SK-N-SH treated with all-trans-retinoic acid at 6 μM for 48 hours (cell line): ENCODE results near the gene SLC22A1.

Experiments
- ATAC-seq: fragments of 200-7000 bp; cut with Tn5 transposase; 3 replicates; pipeline ENCODE4 v1.9.1; 2020; ENCODE audit warnings: mild to moderate bottlenecking, moderate library complexity
- ARNTL ChIP-seq: fragments of 450-650 bp; formaldehyde crosslinking; IDR thresholded peaks from 2 replicates; pipeline ENCODE4 v1.5.0; 2020; ENCODE audit warnings: low read depth, mild to moderate bottlenecking, moderate library complexity, borderline replicate concordance
- CSDC2 ChIP-seq: fragments of 250-450 bp; sonication (Bioruptor Pico); IDR thresholded peaks from 2 replicates; pipeline ENCODE4 v1.5.0; 2020; ENCODE audit warnings: mild to moderate bottlenecking, moderate library complexity
- ESRRG ChIP-seq: fragments of 250-450 bp; sonication (Bioruptor Pico); IDR thresholded peaks from 2 replicates; pipeline ENCODE4 v1.6.1; 2021; ENCODE audit warnings: mild to moderate bottlenecking
- GLIS3 ChIP-seq: fragments of 250-450 bp; sonication (Bioruptor Pico); IDR thresholded peaks from 2 replicates; pipeline ENCODE4 v1.5.0; 2020; ENCODE audit warnings: mild to moderate bottlenecking, moderate library complexity
- ISL1 ChIP-seq: fragments of 250-450 bp; sonication (Bioruptor Pico); IDR thresholded peaks from 2 replicates; pipeline ENCODE4 v2.1.2; 2022; ENCODE audit warnings: mild to moderate bottlenecking, moderate library complexity
- OSR1 ChIP-seq: fragments of 250-450 bp; sonication (Bioruptor Pico); IDR thresholded peaks from 2 replicates; pipeline ENCODE4 v1.8.0; 2022; ENCODE audit warnings: moderate library complexity, mild to moderate bottlenecking, inconsistent platforms
- PPARA ChIP-seq: fragments of 250-450 bp; sonication (Bioruptor Pico); IDR thresholded peaks from 2 replicates; pipeline ENCODE4 v1.5.0; 2020; ENCODE audit warnings: mild to moderate bottlenecking, borderline replicate concordance
- RARB ChIP-seq: fragments of 250-450 bp; sonication (Bioruptor Pico); IDR thresholded peaks from 2 replicates; pipeline ENCODE4 v1.8.0; 2021; ENCODE audit warnings: mild to moderate bottlenecking, moderate library complexity
- TCF4 ChIP-seq: fragments of 250-450 bp; sonication (Bioruptor Pico); IDR thresholded peaks from 2 replicates; pipeline ENCODE4 v1.8.0; 2021; ENCODE audit warnings: mild to moderate bottlenecking, moderate library complexity, borderline replicate concordance
- TOX ChIP-seq: fragments of 250-450 bp; sonication (Bioruptor Pico); IDR thresholded peaks from 2 replicates; pipeline ENCODE4 v1.8.0; 2021; ENCODE audit warnings: mild to moderate bottlenecking, moderate library complexity, borderline replicate concordance
- ZC3H10 ChIP-seq: fragments of 250-450 bp; sonication (Bioruptor Pico); IDR thresholded peaks from 2 replicates; pipeline ENCODE4 v1.5.1; 2021; ENCODE audit warnings: mild to moderate bottlenecking, moderate library complexity
- ZFP3 ChIP-seq: fragments of 250-450 bp; sonication (Bioruptor Pico); IDR thresholded peaks from 2 replicates; pipeline ENCODE4 v1.5.0; 2020; ENCODE audit warnings: mild to moderate bottlenecking, moderate library complexity
- ZNF565 ChIP-seq: fragments of 450-650 bp; formaldehyde crosslinking; conservative IDR thresholded peaks from 2 replicates; pipeline ENCODE4 v1.5.0; 2020; ENCODE audit warnings: low read depth, mild to moderate bottlenecking, moderate library complexity
- ZNF70 ChIP-seq: fragments of 450-650 bp; formaldehyde crosslinking; IDR thresholded peaks from 2 replicates; pipeline ENCODE4 v1.5.0; 2020; ENCODE audit warnings: mild to moderate bottlenecking, moderate library complexity
- ZNF8 ChIP-seq: fragments of 450-650 bp; formaldehyde crosslinking; IDR thresholded peaks from 2 replicates; pipeline ENCODE4 v1.5.0; 2020; ENCODE audit warnings: mild to moderate bottlenecking, moderate library complexity
- TF ChIP-seq, protein P1 (sequence below): fragments of 250-450 bp; sonication (Bioruptor Pico); IDR thresholded peaks from 2 replicates; pipeline ENCODE4 v1.5.1; 2020; ENCODE audit warnings: low read depth, mild to moderate bottlenecking, moderate library complexity
- TF ChIP-seq, protein P2 (sequence below): fragments of 250-450 bp; sonication (Bioruptor Pico); IDR thresholded peaks from 2 replicates; pipeline ENCODE4 v1.5.0; 2020; ENCODE audit warnings: mild to moderate bottlenecking, moderate library complexity
- TF ChIP-seq, protein P3 (sequence below): fragments of 250-450 bp; sonication (Bioruptor Pico); IDR thresholded peaks from 2 replicates; pipeline ENCODE4 v1.8.0; 2021; ENCODE audit warnings: low read depth, mild to moderate bottlenecking, moderate library complexity, borderline replicate concordance
- TF ChIP-seq, protein P4 (sequence below): fragments of 250-450 bp; sonication (Bioruptor Pico); IDR thresholded peaks from 2 replicates; pipeline ENCODE4 v1.8.0; 2020; ENCODE audit warnings: mild to moderate bottlenecking, moderate library complexity, borderline replicate concordance
- TF ChIP-seq, protein P5 (sequence below): fragments of 250-450 bp; sonication (Bioruptor Pico); IDR thresholded peaks from 2 replicates; pipeline ENCODE4 v1.5.1; 2021; ENCODE audit warnings: mild to moderate bottlenecking, moderate library complexity

SLC22A1 gene

DNA sequence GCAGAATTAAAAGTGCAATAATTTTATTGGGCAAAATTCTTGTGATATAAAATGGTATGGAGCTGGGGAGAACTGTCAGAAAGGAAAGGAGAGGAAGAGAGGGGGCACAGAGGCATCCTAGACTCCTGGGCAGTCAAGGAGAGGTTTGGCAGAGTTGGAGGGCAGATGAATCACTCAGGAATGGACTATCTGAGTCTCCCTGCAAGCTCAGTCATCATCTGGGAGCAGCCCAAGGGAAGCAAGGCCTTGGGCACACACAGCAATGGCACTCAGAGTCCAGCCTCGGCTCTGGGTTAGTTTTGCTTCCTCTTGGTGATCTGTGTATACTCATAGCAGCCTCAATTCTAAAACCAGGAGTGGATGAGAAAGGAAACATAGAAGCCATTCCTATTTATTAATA is 67.2 kb downstream of the SLC22A1 start:
- no peak for ATAC-seq
- TF ChIP-seq GLIS3 (CRISPR knock-in tag): no peak
- TF ChIP-seq, protein P1, sequence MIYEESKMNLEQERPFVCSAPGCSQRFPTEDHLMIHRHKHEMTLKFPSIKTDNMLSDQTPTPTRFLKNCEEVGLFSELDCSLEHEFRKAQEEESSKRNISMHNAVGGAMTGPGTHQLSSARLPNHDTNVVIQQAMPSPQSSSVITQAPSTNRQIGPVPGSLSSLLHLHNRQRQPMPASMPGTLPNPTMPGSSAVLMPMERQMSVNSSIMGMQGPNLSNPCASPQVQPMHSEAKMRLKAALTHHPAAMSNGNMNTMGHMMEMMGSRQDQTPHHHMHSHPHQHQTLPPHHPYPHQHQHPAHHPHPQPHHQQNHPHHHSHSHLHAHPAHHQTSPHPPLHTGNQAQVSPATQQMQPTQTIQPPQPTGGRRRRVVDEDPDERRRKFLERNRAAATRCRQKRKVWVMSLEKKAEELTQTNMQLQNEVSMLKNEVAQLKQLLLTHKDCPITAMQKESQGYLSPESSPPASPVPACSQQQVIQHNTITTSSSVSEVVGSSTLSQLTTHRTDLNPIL (CRISPR knock-in tag): no peak
- TF ChIP-seq, protein P2, sequence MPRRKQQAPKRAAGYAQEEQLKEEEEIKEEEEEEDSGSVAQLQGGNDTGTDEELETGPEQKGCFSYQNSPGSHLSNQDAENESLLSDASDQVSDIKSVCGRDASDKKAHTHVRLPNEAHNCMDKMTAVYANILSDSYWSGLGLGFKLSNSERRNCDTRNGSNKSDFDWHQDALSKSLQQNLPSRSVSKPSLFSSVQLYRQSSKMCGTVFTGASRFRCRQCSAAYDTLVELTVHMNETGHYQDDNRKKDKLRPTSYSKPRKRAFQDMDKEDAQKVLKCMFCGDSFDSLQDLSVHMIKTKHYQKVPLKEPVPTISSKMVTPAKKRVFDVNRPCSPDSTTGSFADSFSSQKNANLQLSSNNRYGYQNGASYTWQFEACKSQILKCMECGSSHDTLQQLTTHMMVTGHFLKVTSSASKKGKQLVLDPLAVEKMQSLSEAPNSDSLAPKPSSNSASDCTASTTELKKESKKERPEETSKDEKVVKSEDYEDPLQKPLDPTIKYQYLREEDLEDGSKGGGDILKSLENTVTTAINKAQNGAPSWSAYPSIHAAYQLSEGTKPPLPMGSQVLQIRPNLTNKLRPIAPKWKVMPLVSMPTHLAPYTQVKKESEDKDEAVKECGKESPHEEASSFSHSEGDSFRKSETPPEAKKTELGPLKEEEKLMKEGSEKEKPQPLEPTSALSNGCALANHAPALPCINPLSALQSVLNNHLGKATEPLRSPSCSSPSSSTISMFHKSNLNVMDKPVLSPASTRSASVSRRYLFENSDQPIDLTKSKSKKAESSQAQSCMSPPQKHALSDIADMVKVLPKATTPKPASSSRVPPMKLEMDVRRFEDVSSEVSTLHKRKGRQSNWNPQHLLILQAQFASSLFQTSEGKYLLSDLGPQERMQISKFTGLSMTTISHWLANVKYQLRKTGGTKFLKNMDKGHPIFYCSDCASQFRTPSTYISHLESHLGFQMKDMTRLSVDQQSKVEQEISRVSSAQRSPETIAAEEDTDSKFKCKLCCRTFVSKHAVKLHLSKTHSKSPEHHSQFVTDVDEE (CRISPR knock-in tag): no peak
- no peak for TF ChIP-seq PPARA
- TF ChIP-seq ZFP3: no peak
- no peak for TF ChIP-seq ZC3H10 (CRISPR knock-in tag)
- TF ChIP-seq, protein P3, sequence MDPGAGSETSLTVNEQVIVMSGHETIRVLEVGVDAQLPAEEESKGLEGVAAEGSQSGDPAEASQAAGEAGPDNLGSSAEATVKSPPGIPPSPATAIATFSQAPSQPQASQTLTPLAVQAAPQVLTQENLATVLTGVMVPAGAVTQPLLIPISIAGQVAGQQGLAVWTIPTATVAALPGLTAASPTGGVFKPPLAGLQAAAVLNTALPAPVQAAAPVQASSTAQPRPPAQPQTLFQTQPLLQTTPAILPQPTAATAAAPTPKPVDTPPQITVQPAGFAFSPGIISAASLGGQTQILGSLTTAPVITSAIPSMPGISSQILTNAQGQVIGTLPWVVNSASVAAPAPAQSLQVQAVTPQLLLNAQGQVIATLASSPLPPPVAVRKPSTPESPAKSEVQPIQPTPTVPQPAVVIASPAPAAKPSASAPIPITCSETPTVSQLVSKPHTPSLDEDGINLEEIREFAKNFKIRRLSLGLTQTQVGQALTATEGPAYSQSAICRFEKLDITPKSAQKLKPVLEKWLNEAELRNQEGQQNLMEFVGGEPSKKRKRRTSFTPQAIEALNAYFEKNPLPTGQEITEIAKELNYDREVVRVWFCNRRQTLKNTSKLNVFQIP (CRISPR knock-in tag): no peak
- TF ChIP-seq CSDC2 (CRISPR knock-in tag): no peak
- no peak for TF ChIP-seq ESRRG (CRISPR knock-in tag)
- TF ChIP-seq OSR1: no peak
- no peak for TF ChIP-seq ARNTL (CRISPR knock-in tag)
- TF ChIP-seq ZNF70 (CRISPR knock-in tag): no peak
- no peak for TF ChIP-seq RARB (CRISPR knock-in tag)
- TF ChIP-seq TOX: no peak
- no peak for TF ChIP-seq ZNF8 (CRISPR knock-in tag)
- no peak for TF ChIP-seq ZNF565 (CRISPR knock-in tag)

DNA sequence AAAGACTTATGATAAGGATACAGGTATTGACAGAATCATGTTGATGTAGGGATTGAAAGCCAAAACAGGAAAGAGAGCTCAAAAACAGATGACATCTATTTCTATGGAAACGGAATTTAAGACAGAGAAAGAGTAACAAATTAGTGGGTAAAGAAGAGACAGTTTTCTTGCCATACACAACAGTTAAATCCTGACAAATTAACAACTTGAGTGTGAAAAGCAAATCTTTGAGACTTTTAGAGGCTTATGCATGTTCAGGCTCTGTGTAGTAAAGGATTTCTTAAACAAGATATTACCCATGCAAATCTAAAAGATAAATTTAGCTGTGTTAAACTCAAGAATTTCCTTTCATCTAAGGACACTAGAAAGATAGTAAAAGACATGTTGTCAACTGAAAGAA is 68.5 kb downstream of the SLC22A1 start:
- no peak for ATAC-seq
- TF ChIP-seq, protein P4, sequence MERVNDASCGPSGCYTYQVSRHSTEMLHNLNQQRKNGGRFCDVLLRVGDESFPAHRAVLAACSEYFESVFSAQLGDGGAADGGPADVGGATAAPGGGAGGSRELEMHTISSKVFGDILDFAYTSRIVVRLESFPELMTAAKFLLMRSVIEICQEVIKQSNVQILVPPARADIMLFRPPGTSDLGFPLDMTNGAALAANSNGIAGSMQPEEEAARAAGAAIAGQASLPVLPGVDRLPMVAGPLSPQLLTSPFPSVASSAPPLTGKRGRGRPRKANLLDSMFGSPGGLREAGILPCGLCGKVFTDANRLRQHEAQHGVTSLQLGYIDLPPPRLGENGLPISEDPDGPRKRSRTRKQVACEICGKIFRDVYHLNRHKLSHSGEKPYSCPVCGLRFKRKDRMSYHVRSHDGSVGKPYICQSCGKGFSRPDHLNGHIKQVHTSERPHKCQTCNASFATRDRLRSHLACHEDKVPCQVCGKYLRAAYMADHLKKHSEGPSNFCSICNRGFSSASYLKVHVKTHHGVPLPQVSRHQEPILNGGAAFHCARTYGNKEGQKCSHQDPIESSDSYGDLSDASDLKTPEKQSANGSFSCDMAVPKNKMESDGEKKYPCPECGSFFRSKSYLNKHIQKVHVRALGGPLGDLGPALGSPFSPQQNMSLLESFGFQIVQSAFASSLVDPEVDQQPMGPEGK (CRISPR knock-in tag): no peak

DNA sequence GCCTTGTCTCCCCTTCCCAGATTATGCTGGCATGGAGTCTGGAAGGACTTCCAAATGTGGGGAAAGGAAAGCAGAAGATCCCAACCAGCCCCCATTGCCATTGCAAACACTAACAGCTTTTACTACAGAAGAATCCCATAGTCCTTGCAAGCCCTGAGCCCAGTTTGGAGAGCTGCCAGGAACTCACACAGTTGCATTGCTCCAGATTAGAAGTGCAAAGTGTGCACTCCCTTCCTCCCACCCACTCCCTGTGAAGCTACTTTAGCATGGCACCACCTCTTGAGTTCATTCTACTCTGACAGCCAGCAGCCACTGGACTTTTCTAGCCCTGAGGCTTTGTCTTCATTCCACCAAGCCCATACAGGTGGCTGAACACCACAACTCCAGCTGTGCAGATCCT is 69.4 kb downstream of the SLC22A1 start:
- no peak for ATAC-seq
- TF ChIP-seq RARB (CRISPR knock-in tag) (no peak), ESRRG (CRISPR knock-in tag) (no peak), PPARA (no peak)
- TF ChIP-seq, protein P5, sequence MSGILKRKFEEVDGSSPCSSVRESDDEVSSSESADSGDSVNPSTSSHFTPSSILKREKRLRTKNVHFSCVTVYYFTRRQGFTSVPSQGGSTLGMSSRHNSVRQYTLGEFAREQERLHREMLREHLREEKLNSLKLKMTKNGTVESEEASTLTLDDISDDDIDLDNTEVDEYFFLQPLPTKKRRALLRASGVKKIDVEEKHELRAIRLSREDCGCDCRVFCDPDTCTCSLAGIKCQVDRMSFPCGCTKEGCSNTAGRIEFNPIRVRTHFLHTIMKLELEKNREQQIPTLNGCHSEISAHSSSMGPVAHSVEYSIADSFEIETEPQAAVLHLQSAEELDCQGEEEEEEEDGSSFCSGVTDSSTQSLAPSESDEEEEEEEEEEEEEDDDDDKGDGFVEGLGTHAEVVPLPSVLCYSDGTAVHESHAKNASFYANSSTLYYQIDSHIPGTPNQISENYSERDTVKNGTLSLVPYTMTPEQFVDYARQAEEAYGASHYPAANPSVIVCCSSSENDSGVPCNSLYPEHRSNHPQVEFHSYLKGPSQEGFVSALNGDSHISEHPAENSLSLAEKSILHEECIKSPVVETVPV: no peak

DNA sequence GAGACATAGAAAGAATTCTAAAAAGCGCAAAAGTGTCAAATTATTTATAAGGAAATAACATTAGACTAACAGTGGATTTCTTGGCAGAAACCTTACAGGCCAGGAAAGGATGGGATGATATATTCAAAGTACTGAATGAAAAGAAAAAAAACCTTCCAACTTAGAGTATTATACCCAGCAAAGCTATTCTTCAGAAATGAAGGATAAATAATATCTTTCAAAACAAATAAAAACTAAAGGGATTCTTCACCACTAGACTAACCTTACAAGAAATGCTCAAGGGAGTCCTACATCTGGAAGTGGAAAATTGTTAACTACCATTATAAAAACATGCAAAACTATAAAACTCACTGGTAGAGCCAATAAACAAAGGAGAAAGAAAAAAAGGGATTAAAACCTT is 71.2 kb downstream of the SLC22A1 start:
- no peak for ATAC-seq

More for the DNA sequence above, 71.2 kb downstream of the SLC22A1 start:
- TF ChIP-seq CSDC2 (CRISPR knock-in tag) (no peak), ISL1 (CRISPR knock-in tag) (no peak), ZC3H10 (CRISPR knock-in tag) (no peak), ZNF8 (CRISPR knock-in tag) (no peak), GLIS3 (CRISPR knock-in tag) (no peak), ZNF565 (CRISPR knock-in tag) (no peak), TCF4 (CRISPR knock-in tag) (no peak)
- TF ChIP-seq, protein P4 (CRISPR knock-in tag): no peak
- TF ChIP-seq, protein P5: no peak
- TF ChIP-seq, protein P3 (CRISPR knock-in tag): no peak
